Gastroesophageal sphincter (tissue), 4 donors: ENCODE results near the gene RNF32. TPM values are rescaled to one million over a fixed set of nuclear protein-coding genes. Genes with fewer than 3 reads are reported as not detected.

ENCODE experiments used
- ATAC-seq: fragments of 150-250 bp; one replicate; pipeline ENCODE4 v1.9.1; 2016; ENCODE audit warnings: mild to moderate bottlenecking, moderate library complexity
- H3K27ac ChIP-seq, 4 donors: fragments of 200-600 bp; sonication (generic) in 3 of 4; 1 replicate in 3 of 4; 2 replicates in 1 of 4; pipeline ENCODE4 v1.5.1; 2016 to 2019
- H3K27me3 ChIP-seq: fragments of 200-600 bp; sonication (generic); one replicate; pipeline ENCODE4 v1.5.1; 2019
- H3K36me3 ChIP-seq, 2 donors: fragments of 200-600 bp; sonication (generic); one replicate each; pipeline ENCODE4 v1.5.1; 2019; ENCODE audit warnings: control low read depth in 1 of 2
- H3K4me1 ChIP-seq, 3 donors: fragments of 200-600 bp; sonication (generic); 1 replicate in 2 of 3; 2 replicates in 1 of 3; pipeline ENCODE4 v1.5.1; 2016 to 2019; ENCODE audit warnings: control low read depth in 2 of 3
- H3K4me3 ChIP-seq, 2 donors: fragments of 200-600 bp; sonication (generic); one replicate each; pipeline ENCODE4 v1.5.1; 2019; ENCODE audit warnings: mild to moderate bottlenecking in 1 of 2, moderate library complexity in 1 of 2
- H3K9me3 ChIP-seq, 3 donors: fragments of 200-600 bp; sonication (generic); one replicate each; pipeline ENCODE4 v1.5.1; 2017 to 2019; ENCODE audit warnings: control low read depth in 2 of 3
- CTCF ChIP-seq, 4 experiments: fragments of 200-600 bp in 2 of 4; fragments of 450-650 bp in 2 of 4; sonication (generic) in 1 of 4; IDR thresholded peaks; one replicate each; pipeline ENCODE4 v1.5.1; 2017 to 2019; ENCODE audit warnings: antibody characterized with exemption in 4 of 4, mild to moderate bottlenecking in 2 of 4, moderate library complexity in 2 of 4
- EP300 ChIP-seq: sonication (generic); formaldehyde crosslinking; IDR thresholded peaks from one replicate; pipeline ENCODE4 v1.6.1; 2017; ENCODE audit warnings: antibody characterized with exemption, mild to moderate bottlenecking
- POLR2A ChIP-seq, 2 donors: fragments of 450-650 bp; IDR thresholded peaks; one replicate each; pipeline ENCODE4 v1.6.1; 2017; ENCODE audit warnings: antibody characterized with exemption in 2 of 2, mild to moderate bottlenecking in 2 of 2, moderate library complexity in 1 of 2
- POLR2AphosphoS5 ChIP-seq: sonication (generic); formaldehyde crosslinking; IDR thresholded peaks from one replicate; pipeline ENCODE4 v1.6.1; 2017; ENCODE audit warnings: antibody characterized with exemption
- WGBS, 2 donors: methylation state at CpG; one replicate each; pipeline ENCODE4 v1.1.5; 2018; ENCODE audit warnings: low coverage in 1 of 2; 5-methylcytosine and 5-hydroxymethylcytosine counted together
- total RNA-seq, 4 donors: library from RNA; depleted of rRNA; stranded (reverse); fragments of >200 nt; gene quantifications; one replicate each; pipeline ENCODE4 v1.1.0, GENCODE V29; 2016

The RNF32 gene
- total RNA-seq = under 1 TPM in 2 of 4 donors, not detected in 2; 0.35 to 0.67 TPM

- peak; percentile 99 for ATAC-seq
- TF ChIP-seq CTCF (IDR thresholded peaks at IDR 0.05) = no peak
- peak; percentile 61 for TF ChIP-seq POLR2AphosphoS5
- TF ChIP-seq EP300 = no peak
- peak; percentile 28 to 41 for TF ChIP-seq POLR2A (IDR thresholded peaks at IDR 0.05)
- Histone ChIP-seq H3K4me3 (peak within 1 kb of the TSS; percentile 58 to 78), H3K4me1 (peaks cover 0 to 20% (median 4%) of the 10 kb centered on the region in 3 donors), H3K36me3 (no peaks in the 10 kb centered on the region), H3K27me3 (no peaks in the 10 kb centered on the region), H3K9me3 (peaks cover 0 to 18% (median 0%) of the 10 kb centered on the region in 3 donors), H3K27ac (peak within 1 kb of the TSS in 3 of 4 donors; percentile 53 to 74 (median 70))
- 0 to 2% methylated on average over 3 to 10 of the region's 85 CpGs for WGBS, 2 donors
These were observed at the start of gene RNF32 for GRCh38 chr7:156640257-156640948. Gene RNF32 (plus strand): TSS chr7:156640774. CDS start chr7:156643878, 3,104 bp downstream.

- H3K4me3 ChIP-seq = no peak overlapping the region
- TF ChIP-seq CTCF (IDR thresholded peaks at IDR 0.05) (no peak), EP300 (no peak), POLR2AphosphoS5 (no peak), POLR2A (IDR thresholded peaks at IDR 0.05) (no peak)
- H3K9me3 ChIP-seq = peaks cover 0 to 26% (median 0%) of the 10 kb centered on the region in 3 donors
- H3K4me1 ChIP-seq = no peaks in the 10 kb centered on the region
- H3K27me3 ChIP-seq = no peaks in the 10 kb centered on the region
- H3K27ac ChIP-seq = no peak overlapping the region
- WGBS, 2 donors = 80 to 93% methylated on average over 3 to 4 of the region's 4 CpGs
- no peak for ATAC-seq
- H3K36me3 ChIP-seq = no peaks in the 10 kb centered on the region
These were observed 48.3 kb upstream of the RNF32 start for GRCh38 chr7:156592155-156592884.

- Histone ChIP-seq H3K27ac (no peak overlapping the region), H3K4me1 (no peaks in the 10 kb centered on the region), H3K4me3 (no peak overlapping the region), H3K36me3 (no peaks in the 10 kb centered on the region), H3K9me3 (peaks cover 0 to 26% (median 0%) of the 10 kb centered on the region in 3 donors), H3K27me3 (no peaks in the 10 kb centered on the region)
- TF ChIP-seq CTCF (IDR thresholded peaks at IDR 0.05) (no peak), EP300 (no peak)
- ATAC-seq = no peak
- WGBS, 2 donors = 88 to 94% methylated on average over 4 to 5 of the region's 6 CpGs
These were observed 46.1 kb upstream of the RNF32 start for GRCh38 chr7:156594283-156595080.

- Histone ChIP-seq H3K27ac (no peak overlapping the region), H3K36me3 (no peaks in the 10 kb centered on the region), H3K4me1 (no peaks in the 10 kb centered on the region), H3K9me3 (peaks cover 0 to under 1% (median 0%) of the 10 kb centered on the region in 3 donors), H3K27me3 (peaks cover 9% of the 10 kb centered on the region), H3K4me3 (no peak overlapping the region)
- no peak for TF ChIP-seq CTCF (IDR thresholded peaks at IDR 0.05)
- TF ChIP-seq POLR2A (IDR thresholded peaks at IDR 0.05) = no peak
- no peak for TF ChIP-seq EP300
- TF ChIP-seq POLR2AphosphoS5 = no peak
- 63 to 75% methylated on average over 4 to 8 of the region's 8 CpGs for WGBS, 2 donors
- ATAC-seq = no peak
These were observed 40.1 kb upstream of the RNF32 start for GRCh38 chr7:156600496-156600895.
